ENCODE data around the gene STON2.

The STON2 gene

DNA sequence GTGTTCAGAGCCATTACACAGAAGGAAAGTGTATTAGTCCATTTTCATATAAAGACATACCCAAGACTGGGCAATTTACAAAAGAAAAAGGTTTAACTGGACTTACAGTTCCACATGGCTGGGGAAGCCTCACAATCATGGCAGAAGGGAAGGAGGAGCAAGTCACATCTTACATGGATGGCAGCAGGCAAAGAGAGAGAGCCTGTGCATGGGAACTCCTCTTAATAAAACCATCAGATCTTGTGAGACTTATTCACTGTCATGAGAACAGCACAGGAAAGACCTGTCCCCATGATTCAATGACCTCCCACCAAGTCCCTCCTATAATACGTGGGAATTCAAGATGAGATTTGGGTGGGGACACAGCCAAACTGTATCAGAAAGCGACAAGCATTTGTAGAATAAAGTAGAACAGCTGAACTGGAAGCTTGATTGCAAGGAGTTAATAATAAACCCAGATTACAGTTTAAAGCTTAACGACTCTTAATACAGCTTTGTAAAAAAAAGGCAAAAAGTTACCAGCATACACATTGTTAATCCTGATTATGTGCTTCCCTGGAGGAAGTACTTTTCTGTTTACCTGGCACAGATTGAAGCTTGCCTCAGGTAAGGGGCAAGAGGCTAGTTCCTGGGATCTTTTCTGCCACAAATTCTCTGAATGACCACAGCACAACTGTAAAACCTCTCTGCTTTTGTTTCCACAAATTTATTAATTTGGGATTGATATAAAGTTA is 18.1 kb upstream of the STON2 start:
- DNase-seq (ENCODE audit: low read depth in 1 of 2, low spot score in 1 of 2), result no peak

DNA sequence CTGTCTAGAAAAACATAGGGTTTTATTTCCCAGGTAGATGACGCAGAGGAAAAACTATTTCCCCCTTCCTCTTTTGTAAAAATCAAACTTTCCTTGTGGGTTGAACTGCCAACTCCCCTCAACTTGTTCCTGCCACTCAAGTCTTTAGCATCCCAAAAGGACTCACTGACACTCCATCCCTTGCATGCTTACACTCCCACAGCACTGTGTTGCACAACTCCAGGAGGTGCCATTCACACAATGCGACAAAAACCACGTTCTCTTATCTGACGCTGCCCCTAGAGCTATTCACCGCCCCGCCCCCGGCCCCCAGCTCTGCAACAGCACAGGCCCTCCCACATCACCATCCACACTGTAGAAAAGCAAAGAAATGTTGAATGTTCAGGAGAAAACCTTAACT is 16.9 kb upstream of the STON2 start:
- DNase-seq (ENCODE audit: low read depth in 1 of 2, low spot score in 1 of 2), result no peak

DNA sequence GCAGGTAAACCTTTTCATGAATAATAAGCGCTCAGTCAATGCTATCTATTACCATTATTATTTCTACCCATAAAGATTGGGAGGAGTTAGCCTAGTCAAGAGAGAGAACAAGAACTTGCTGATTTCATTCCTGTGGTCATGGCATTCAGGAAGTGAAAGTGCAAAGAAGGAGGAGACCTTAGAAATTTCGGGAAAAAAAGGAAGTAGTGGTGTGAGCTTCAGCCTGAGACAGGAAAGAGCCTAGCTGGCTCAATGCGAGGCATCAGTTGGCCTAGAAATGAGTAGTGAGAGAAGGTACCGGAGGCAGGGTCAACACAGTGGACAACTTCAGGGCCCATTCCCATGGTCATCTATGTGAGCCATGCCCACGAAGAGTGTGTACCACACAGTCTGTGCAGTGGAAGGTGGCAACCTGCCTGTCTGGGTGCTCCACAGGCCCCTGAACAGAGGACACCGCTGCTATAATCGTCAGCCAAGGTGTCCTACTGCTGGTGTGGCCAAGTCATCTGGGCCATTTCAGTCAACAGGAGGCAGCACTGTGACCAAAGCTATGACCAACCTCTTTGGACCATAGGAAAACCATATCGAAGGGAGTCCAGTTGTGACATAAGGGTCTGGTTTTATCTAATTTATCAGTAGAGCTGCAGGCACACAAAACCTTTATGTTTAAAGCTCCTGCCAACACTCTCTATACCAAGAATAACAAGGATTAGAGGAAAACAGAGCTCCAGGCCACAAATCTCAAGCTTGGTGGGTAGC is 16.2 kb upstream of the STON2 start:
- no peak for DNase-seq (ENCODE audit: low read depth in 1 of 2, low spot score in 1 of 2)

DNA sequence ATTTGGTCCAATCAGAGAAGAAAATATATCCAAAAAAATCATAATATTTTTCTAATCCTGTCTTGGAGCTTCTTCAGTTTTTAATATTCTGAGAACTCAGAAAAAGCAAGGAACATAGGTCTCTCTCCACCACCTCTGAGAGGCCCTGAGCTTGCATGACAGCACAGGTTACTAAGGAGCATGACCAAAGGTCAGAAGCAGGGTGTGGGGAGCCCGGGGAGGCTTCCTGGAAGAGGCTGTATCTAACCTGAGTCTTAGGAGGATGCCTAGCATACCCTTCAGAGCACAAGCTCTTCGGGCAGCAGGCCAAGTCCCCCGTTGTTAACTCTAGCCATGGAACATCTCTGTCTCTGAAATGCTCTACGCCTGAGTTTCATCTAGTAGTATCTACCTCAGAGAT is 15.7 kb upstream of the STON2 start:
- no peak for DNase-seq (ENCODE audit: low read depth in 1 of 2, low spot score in 1 of 2)

DNA sequence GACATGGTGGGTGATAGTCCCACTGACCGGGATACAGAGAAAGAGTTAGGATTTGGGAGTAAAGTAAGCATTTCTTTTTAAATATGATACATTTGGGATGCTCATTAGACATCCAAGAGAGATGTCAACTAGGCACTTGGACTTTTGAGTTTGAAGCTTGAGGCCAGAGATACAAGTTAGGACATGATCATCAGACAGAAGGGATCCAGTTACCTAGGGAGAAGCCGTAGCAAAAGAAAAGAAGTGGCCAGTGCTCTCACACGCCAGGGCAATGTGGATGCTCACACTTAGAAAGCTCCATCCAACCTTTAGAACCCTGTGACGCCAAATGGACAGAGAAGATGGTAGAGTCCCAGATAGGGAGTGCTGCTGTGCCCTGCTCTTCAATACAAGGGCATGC is 14.0 kb upstream of the STON2 start:
- no peak for DNase-seq (ENCODE audit: low read depth in 1 of 2, low spot score in 1 of 2)

DNA sequence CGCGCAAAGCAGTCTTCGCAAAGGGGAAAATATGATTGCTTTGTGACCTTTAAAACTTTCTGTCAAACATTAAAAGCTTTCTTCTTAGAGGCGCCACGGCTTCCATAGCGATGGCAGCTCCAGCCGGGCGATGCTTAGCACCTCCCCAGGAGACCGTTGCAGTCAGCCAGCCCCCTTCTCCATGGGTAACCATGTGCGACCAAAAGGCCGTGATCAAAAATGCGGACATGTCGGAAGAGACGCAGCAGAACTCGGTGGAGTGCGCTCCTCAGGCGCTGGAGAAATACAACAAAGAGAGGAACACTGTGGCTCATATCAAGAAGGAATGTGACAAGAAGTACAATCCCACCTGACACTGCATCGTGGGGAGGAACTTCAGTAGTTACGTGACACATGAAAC is 12.7 kb upstream of the STON2 start:
- DNase-seq (ENCODE audit: low read depth in 1 of 2, low spot score in 1 of 2), result no peak

DNA sequence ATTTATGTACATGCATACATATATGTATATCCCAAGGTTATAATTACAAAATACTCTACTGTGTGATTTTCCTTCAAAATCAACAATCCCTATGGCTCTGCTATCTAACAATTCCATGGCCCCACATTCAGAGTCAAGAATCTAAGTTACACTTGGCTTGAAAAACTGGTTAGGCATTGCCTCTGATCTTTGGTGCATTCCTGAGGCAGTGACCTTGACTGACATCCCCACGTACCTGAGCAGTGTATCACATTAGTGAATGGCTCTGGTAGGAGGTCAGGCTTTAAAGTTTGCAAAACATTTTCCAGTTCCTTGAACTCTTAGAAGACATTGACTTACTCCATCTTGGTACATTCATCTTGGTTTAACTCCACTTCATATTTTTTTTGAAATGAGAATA is 8.5 kb upstream of the STON2 start:
- no peak for DNase-seq (ENCODE audit: low read depth in 1 of 2, low spot score in 1 of 2)

DNA sequence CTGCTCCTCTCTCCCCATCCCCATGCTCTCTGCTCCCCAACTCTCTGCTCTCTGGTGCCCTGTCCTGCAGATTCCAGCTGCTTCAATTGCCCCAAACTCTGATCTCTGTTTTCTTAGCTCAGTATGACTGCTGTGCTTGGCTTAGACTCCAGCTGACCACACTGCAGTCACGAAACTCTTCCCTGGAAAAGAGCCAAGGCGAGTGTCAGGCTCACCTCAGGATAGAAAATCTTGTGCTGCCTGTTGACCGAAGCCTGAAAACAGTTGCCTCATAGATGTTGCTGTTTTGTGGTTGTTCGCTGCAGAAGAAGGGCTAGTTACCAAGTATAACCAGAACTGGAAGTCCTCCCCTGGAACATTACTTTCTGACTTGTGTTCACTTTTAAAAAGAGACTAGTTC is 6.7 kb upstream of the STON2 start:
- no peak for DNase-seq (ENCODE audit: low read depth in 1 of 2, low spot score in 1 of 2)

DNA sequence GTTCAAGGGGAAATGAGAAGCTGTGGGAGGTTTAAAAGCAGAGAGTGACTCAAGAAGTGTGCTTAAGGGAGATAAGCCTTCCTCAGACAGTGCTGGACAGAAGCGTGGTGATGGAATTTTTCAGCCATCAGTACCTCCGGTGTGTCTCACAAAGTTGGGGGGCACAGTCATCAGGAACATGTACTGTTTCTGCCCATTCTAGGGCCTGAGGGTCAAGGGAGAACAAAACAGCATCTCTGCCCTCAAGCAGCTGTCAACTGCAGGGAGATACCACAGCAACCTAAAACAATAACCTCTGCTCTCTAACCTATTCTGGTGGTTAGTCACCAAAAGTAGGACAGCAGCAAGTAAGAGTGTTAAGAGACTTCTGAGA is 2.0 kb upstream of the STON2 start:
- DNase-seq (ENCODE audit: low read depth in 1 of 2, low spot score in 1 of 2), result no peak

DNA sequence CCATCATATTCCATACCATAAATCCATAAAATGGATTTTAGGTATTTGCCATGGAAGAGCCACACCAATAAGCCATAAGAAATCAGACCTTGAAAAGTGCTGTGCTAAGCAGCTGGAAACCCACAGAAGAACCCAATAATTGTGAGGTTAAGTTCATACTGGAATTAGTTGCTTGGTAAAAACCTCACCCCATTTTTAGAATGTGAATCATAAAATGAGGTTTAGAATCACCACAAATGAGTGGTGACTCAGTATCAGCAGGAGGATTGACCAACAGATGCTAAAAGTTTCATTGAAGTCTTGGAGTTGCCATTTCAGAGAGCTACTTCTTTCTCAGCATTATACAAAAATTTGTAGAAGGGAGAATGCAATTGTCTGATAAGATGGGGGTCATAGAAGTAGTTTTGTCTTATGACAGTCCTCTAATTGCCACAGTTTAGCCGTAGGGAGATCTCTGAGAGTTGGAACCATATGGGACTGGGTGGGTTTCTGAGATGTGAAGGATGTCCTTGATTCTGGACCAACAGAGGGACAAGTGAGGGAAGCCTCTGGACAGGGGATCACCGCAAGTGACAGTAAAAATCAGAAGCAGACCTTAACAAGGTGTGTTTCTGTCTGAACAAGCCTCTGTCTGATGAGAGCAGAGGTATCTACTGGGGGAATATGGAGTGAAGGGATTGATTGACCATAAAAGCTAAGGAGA is 1.4 kb upstream of the STON2 start:
- DNase-seq (ENCODE audit: low read depth in 1 of 2, low spot score in 1 of 2), result no peak

DNA sequence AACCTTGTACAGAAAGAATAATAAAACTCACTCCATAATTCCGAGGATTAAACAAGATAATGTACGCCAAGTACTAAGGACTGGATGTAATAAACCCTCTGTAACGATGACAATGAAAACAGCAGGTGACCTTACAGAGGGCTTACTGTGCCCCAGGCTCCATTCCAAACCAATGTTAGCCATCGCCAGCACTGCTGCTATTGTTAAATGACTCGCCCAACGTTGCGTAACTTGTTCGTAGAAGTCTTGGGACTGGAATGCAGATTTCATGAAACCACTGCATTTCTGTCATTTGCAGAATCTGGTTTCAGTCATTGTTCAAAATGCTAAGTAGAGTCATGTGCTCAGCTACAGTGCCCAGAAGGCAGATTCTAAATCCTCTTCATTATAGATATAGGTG is 728 bp upstream of the STON2 start:
- DNase-seq (ENCODE audit: low read depth in 1 of 2, low spot score in 1 of 2), result no peak

DNA sequence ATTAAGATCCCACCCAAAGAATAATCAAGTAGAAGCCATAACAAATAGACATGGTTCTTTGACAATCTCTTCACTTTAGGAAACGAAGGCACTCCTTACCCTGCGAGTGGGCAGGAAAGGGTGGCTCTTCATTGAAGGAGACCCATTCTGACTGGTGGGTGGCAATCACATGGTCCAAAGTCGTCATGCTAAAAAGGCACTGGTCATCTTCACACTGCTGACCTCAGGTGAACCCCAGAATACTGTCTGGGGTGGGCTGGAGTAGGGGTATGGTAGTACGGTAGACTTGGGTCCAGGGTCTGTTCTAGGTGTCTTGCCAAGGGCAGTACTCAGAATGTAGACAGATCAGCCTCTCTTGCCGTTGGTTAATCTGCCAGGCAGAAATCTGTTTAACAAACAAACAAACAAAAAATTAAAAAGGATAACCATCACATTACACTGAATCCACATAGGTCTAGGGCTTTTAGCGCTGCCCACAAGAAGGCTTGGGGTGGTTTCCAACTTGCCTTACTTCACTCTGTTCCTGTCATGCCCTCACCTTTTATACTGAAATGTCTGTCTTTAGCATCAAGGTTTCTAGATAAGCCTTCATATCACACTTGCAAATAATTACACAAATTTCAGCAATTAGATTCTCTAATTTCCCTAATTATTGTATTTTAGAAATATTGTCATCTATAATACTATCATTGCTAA is 1.8 kb downstream of the STON2 start:
- no peak for DNase-seq (ENCODE audit: low read depth in 1 of 2, low spot score in 1 of 2)

DNA sequence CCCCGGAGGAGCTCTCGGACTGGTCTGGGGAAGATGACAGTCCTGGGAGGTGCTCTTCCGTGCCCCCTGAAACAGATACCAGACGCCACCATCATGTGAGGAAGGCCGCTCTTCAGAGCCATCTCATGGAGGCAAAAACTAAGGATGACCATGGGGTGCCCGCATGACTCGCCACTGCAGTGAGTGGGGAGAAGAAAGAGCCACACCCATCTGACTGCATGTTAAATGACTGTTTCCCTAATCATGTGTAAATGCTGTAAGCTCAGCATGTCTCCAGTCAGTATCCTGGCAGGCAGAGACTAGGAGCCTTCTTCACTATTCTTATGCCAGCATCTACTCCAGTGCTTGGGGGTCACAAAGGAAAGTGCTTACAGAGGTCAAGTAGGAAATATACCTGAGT is 4.0 kb downstream of the STON2 start:
- no peak for DNase-seq (ENCODE audit: low read depth in 1 of 2, low spot score in 1 of 2)

DNA sequence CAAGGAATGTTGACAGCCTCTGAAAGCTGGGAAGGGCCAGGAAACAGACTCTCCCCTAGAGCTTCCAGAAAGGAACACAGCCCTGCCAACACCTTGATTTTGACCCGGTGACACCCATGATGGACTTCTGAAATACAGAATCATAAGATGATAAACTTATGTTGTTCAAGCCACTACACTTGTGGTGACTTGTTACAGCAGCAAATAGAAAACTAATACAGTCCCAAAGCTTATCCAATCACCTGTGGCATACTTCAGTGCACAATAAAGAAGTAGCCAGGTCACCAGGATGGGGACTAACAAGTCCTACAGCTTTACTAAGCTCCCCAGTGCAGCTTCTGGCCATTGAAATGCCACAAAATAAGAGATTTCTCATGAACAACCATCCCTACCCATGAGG is 5.4 kb downstream of the STON2 start:
- DNase-seq (ENCODE audit: low read depth in 1 of 2, low spot score in 1 of 2), result no peak

DNA sequence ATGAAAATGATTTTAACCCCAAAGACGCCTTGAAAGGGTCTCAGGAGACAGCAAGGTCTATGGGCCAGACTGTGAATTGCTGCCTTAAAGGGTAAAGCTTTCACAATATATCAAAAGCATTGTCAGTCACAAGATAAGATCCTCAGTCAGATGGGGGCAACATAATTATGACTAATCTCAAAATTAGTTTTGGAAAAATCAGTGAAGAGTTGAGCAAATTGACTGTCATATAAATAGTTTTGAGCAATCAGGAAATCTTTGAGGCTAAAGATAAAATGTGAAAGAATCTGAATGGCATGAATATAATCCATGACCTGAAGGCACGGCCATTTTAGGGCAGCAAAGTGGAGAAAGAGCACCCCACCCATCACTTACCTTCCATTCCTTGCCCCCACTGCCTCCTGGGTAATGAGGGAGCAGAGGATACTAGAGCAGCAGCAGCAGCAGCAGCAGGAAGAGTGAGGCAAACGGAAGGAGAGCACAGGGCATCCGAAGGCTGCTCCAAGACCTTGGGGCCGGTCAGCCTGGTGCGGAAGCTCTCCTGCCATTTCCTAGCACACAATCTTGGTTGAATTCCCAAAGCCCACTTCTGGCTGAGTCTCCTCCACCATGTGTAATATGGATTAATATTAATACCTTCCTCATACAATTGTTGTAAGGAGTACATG is 7.0 kb downstream of the STON2 start:
- DNase-seq (ENCODE audit: low read depth in 1 of 2, low spot score in 1 of 2), result no peak

DNA sequence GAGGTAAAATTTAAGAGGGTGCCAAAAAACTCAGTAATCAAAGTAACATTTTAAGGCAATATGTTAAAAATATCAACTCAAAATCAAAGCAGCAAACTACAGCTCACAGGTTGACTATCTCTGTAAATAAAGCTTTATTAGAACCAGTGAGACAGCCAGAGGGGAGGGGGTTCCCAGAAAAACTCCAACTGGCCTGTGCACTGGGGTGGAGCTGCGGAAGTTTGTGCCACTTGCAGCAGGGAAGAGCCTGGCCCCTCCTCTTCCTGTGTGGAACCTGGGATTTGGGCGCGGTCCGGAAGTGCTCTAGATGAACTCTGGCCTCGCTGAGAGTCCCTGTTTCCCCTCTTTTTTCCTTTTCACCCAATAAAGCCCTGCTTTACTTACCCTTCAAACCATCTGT is 8.1 kb downstream of the STON2 start:
- DNase-seq (ENCODE audit: low read depth in 1 of 2, low spot score in 1 of 2), result no peak

DNA sequence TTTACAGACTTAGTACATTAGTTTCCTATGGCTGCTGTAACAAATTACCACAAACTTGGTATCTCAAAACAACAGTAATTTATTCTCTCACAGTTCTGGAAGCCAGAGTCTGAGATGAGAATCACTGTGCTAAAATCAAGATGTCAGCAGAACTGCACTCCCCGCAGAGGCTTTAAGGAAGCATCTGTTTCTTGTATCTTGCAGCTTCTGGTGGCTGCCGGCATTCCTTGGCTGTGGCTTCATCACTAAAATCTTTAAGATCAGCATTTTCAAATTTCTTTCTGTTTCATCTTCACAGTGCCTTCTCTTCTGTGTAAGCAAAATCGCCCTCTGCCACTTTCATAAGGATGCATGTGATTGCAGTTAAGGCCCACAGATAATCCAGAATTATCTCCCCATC is 9.4 kb downstream of the STON2 start:
- no peak for DNase-seq (ENCODE audit: low read depth in 1 of 2, low spot score in 1 of 2)

DNA sequence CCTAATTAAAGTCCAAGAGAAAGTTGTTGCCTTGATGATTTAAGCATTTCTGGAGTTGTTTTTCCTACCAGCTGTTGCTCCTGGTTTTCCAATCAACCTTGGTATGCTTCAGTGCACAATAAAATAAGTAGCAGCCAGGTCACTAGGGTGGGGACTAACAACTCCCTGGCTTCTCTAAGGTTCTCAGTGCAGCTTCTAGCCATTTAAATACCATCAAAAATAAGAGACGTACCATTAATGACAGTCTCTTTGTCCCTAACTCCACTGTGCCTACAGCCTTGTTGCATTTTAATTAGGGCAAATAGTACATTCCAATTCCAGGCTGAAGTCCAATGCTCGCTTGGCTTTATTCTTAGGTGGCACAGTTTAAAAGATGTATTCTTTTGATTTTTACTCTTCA is 11.8 kb downstream of the STON2 start:
- no peak for DNase-seq (ENCODE audit: low read depth in 1 of 2, low spot score in 1 of 2)

DNA sequence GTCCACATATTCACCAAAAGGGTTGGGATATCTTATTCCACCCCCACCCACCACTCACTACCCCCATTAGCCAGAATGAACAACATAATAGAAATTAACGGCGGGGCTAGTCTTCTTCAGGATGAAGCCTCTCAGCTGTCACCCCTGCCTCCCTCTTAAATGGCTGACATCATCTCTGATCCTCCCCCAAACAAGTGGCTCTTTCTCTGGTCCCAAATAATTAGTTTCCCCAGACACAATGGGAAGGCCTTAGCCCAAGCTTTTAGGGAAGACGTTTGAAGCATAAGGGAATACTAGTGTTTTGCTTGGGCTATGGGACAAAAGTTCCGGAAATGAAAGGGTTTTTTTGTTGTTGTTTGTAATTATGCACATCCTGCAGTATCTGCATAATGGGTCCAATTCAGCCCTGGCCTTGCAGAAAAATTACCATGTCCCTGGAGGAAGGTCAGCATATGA is 13.8 kb downstream of the STON2 start:
- no peak for DNase-seq (ENCODE audit: low read depth in 1 of 2, low spot score in 1 of 2)

DNA sequence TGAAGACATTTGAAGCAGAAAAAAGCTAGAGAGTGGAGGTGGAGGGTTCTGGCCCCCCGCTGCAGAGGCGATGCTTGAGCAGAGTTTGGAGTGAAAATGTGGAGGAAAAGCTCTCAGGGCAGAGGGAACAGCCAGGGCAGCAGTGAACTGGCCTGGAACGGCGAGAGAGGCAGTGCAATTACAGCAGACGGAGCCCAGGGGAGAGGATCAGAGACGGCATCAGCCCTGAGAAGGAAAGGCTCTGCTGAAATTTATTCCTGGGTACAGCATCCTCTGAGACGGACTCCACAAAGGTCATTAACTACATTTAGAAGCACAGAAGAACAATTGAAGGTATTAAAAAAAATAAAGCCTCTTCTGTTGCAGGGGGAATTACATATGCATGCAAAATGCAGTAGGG is 14.2 kb downstream of the STON2 start:
- DNase-seq (ENCODE audit: low read depth in 1 of 2, low spot score in 1 of 2), result no peak

DNA sequence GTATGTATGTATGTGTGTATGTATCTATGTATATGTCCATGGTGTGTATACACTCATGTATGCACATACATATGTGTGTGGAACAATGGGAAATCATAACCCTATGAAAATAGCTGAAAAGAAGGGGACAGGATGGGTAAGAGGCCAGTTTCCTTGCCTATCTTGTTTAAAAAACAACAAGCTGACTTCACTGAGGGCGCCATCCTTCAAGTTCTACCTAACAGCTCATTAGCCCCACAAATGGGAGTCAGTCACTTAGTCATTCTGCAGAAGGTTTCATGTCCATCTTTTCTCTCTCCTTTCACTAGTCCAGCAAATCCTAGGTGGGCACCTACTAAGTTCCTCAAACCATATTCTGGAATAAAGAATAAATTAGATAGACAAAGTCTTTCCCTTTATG is 14.7 kb downstream of the STON2 start:
- no peak for DNase-seq (ENCODE audit: low read depth in 1 of 2, low spot score in 1 of 2)
